Caco-2 (cell line): ENCODE measurements around the gene KPNA3. TPM values are rescaled to one million over a fixed set of nuclear protein-coding genes. Genes with fewer than 3 reads are reported as not detected.

Experiments used
- BruUV-seq: library from RNA; stranded (reverse); fragments of 400-500 nt; replicated peaks from 2 replicates; lab custom pipeline; 2021; lab: Mats Ljungman, UMichigan
- CTCF ChIA-PET: fragments of 300-600 bp; sonication (Branson Sonifier 250); formaldehyde crosslinking; loops from one replicate; lab custom pipeline; 2022; ENCODE audit warnings: antibody characterized with exemption; lab: Charles Lee
- POLR2A ChIA-PET: fragments of 300-600 bp; sonication (Branson Sonifier 250); formaldehyde crosslinking; loops from one replicate; lab custom pipeline; 2022; ENCODE audit warnings: antibody characterized with exemption; lab: Charles Lee
- DNase-seq, 2 experiments: peaks; one replicate each; pipeline versions ENCODE4 v3.0.0 to v3.0.0-alpha.2; 2020 to 2022
- H3K27me3 ChIP-seq: replicated peaks from 2 replicates; pipeline ENCODE4 v1.6.0; 2011; ENCODE audit warnings: low read length; ENCODE audit not compliant: control insufficient read depth, insufficient read depth
- H3K36me3 ChIP-seq: 2 replicates; pipeline ENCODE4 v1.5.1; 2011; ENCODE audit warnings: low read length; ENCODE audit not compliant: control insufficient read depth, insufficient read depth
- H3K4me1 ChIP-seq: fragments of 250-450 bp; sonication (Bioruptor Pico); 2 replicates; pipeline ENCODE4 v1.5.1; 2020; ENCODE audit warnings: mild to moderate bottlenecking
- H3K4me3 ChIP-seq: 2 replicates; pipeline ENCODE4 v1.5.1; 2011; ENCODE audit warnings: low read depth, mild to moderate bottlenecking, control low read depth, low read length
- H3K9me3 ChIP-seq: fragments of 250-450 bp; sonication (Bioruptor Pico); 2 replicates; pipeline ENCODE4 v1.5.1; 2020; ENCODE audit warnings: mild to moderate bottlenecking, moderate library complexity
- H3K27ac Mint-ChIP-seq: one replicate; pipeline ENCODE4 v1.8.0; 2022; ENCODE audit warnings: mixed read lengths; ENCODE audit not compliant: unreplicated experiment
- H3K27me3 Mint-ChIP-seq: one replicate; pipeline ENCODE4 v1.8.0; 2022; ENCODE audit warnings: mixed read lengths; ENCODE audit not compliant: insufficient read depth, unreplicated experiment
- H3K36me3 Mint-ChIP-seq: one replicate; pipeline ENCODE4 v1.8.0; 2022; ENCODE audit warnings: mild to moderate bottlenecking, mixed read lengths; ENCODE audit not compliant: insufficient read depth, unreplicated experiment
- H3K4me1 Mint-ChIP-seq: one replicate; pipeline ENCODE4 v1.8.0; 2022; ENCODE audit warnings: low read depth, mixed read lengths; ENCODE audit not compliant: unreplicated experiment
- H3K4me3 Mint-ChIP-seq: one replicate; pipeline ENCODE4 v1.8.0; 2022; ENCODE audit warnings: mild to moderate bottlenecking, moderate library complexity, mixed read lengths; ENCODE audit not compliant: unreplicated experiment
- H3K9me3 Mint-ChIP-seq: one replicate; pipeline ENCODE4 v1.8.0; 2022; ENCODE audit warnings: mixed read lengths; ENCODE audit not compliant: unreplicated experiment
- CTCF ChIP-seq, 2 experiments: fragments of 200-600 bp in 1 of 2; IDR thresholded peaks; 1 replicate in 1 of 2; 2 replicates in 1 of 2; pipeline versions ENCODE4 v1.5.1 to v1.8.0; 2011 to 2022; ENCODE audit warnings: antibody characterized with exemption in 1 of 2, control low read depth in 1 of 2, inconsistent platforms in 1 of 2, low read depth in 1 of 2, low read length in 1 of 2, mild to moderate bottlenecking in 1 of 2, moderate library complexity in 1 of 2; ENCODE audit not compliant: insufficient read depth in 1 of 2, severe bottlenecking in 1 of 2, unreplicated experiment in 1 of 2
- intact Hi-C: fragments of 100-400 bp; cut with micrococcal nuclease; formaldehyde crosslinking; loops from one replicate; pipeline ENCODE4 v1.10.0; 2022; ENCODE audit not compliant: unreplicated experiment
- total RNA-seq: library from RNA; stranded (reverse); gene quantifications from 2 replicates; pipeline ENCODE4 v1.2.3, GENCODE V29; 2022

The KPNA3 gene
- total RNA-seq, 1 experiment from 2014 or later = 81.9 TPM

- Histone ChIP-seq H3K9me3 (no peaks in the 10 kb centered on the region), H3K4me1 (no peaks in the 10 kb centered on the region), H3K27me3 (no peaks in the 10 kb centered on the region), H3K36me3 (peaks cover 6% of the 10 kb centered on the region; the same call in 1 of the 2 replicates), H3K4me3 (no peak overlapping the region)
- no TSS peak for BruUV-seq
- CTCF ChIA-PET = no interaction called here
- no peaks in the 10 kb centered on the region for H3K9me3 Mint-ChIP-seq
- intact Hi-C loops = no loop called here
- no peak overlapping the region for H3K27ac Mint-ChIP-seq
- H3K4me3 Mint-ChIP-seq = no peak overlapping the region
- no peaks in the 10 kb centered on the region for H3K27me3 Mint-ChIP-seq
- no peak for TF ChIP-seq CTCF (IDR thresholded peaks at IDR 0.05; ENCODE audit: insufficient read depth in 1 of 2, low read depth in 1 of 2, low read length in 1 of 2, severe bottlenecking in 1 of 2, unreplicated experiment in 1 of 2)
- POLR2A ChIA-PET = interaction anchor here (0.5 kb wide), 1 partner anchor 9 kb away, joined by 7 read pairs; no protein-coding TSS in a partner anchor
- DNase-seq = no peak
- H3K36me3 Mint-ChIP-seq = peaks cover 66% of the 10 kb centered on the region
- peaks cover 14% of the 10 kb centered on the region for H3K4me1 Mint-ChIP-seq
These were observed 95.0 kb downstream of the KPNA3 start for GRCh38 chr13:49697468-49697867.

- no peaks in the 10 kb centered on the region for H3K27me3 Mint-ChIP-seq
- intact Hi-C loops = no loop called here
- no peaks in the 10 kb centered on the region for H3K9me3 ChIP-seq
- H3K4me3 Mint-ChIP-seq = no peak overlapping the region
- peaks cover 63% of the 10 kb centered on the region for H3K36me3 Mint-ChIP-seq
- H3K4me1 Mint-ChIP-seq = peaks cover 14% of the 10 kb centered on the region
- BruUV-seq = no TSS peak
- TF ChIP-seq CTCF (IDR thresholded peaks at IDR 0.05; ENCODE audit: insufficient read depth in 1 of 2, low read depth in 1 of 2, low read length in 1 of 2, severe bottlenecking in 1 of 2, unreplicated experiment in 1 of 2) = no peak
- H3K4me1 ChIP-seq = peaks cover 7% of the 10 kb centered on the region; the same call in 1 of the 2 replicates
- H3K4me3 ChIP-seq = no peak overlapping the region
- H3K9me3 Mint-ChIP-seq = no peaks in the 10 kb centered on the region
- no peaks in the 10 kb centered on the region for H3K27me3 ChIP-seq
- DNase-seq = no peak
- POLR2A ChIA-PET = no interaction called here
- 0 out of 2 replicates have a peak, but pooled peaks cover 2% of the 10 kb centered on the region for H3K36me3 ChIP-seq
- peak overlapping the region; percentile 3 for H3K27ac Mint-ChIP-seq
- CTCF ChIA-PET = interaction anchor here (1.0 kb wide), 1 partner anchor 99 kb away, joined by 5 read pairs; no protein-coding TSS in a partner anchor
These were observed 98.0 kb downstream of the KPNA3 start for GRCh38 chr13:49694446-49694845.

- H3K4me3 ChIP-seq = no peak overlapping the region
- no peaks in the 10 kb centered on the region for H3K9me3 ChIP-seq
- no peak for DNase-seq
- H3K36me3 Mint-ChIP-seq = peaks cover 61% of the 10 kb centered on the region
- peaks cover 12% of the 10 kb centered on the region; the same call in 1 of the 2 replicates for H3K4me1 ChIP-seq
- no peak overlapping the region for H3K4me3 Mint-ChIP-seq
- no TSS peak for BruUV-seq
- ChIA-PET POLR2A (no interaction called here), CTCF (interaction anchor here (1.0 kb wide), 1 partner anchor 99 kb away, joined by 5 read pairs; no protein-coding TSS in a partner anchor)
- H3K27ac Mint-ChIP-seq = peak overlapping the region; percentile 3
- no peaks in the 10 kb centered on the region for H3K27me3 ChIP-seq
- H3K4me1 Mint-ChIP-seq = peaks cover 14% of the 10 kb centered on the region
- 0 out of 2 replicates have a peak, but pooled peaks cover 2% of the 10 kb centered on the region for H3K36me3 ChIP-seq
- H3K27me3 Mint-ChIP-seq = no peaks in the 10 kb centered on the region
- no peak for TF ChIP-seq CTCF (IDR thresholded peaks at IDR 0.05; ENCODE audit: insufficient read depth in 1 of 2, low read depth in 1 of 2, low read length in 1 of 2, severe bottlenecking in 1 of 2, unreplicated experiment in 1 of 2)
- intact Hi-C loops = no loop called here
- H3K9me3 Mint-ChIP-seq = no peaks in the 10 kb centered on the region
These were observed 98.6 kb downstream of the KPNA3 start for GRCh38 chr13:49693877-49694276.
